ENCODE data around the gene IGFALS.

IGFALS gene

GRCh38 chr16:1776991-1777374 is 16.5 kb downstream of the IGFALS start:
- no peak for DNase-seq (ENCODE audit: low read depth)

GRCh38 chr16:1776672-1776955 is 16.9 kb downstream of the IGFALS start:
- DNase-seq (ENCODE audit: low read depth) = no peak

- DNase-seq (ENCODE audit: low read depth) = no peak
Observed at GRCh38 chr16:1775846-1776671, 17.4 kb downstream of the IGFALS start.

GRCh38 chr16:1775006-1775845 is 18.3 kb downstream of the IGFALS start:
- no peak for DNase-seq (ENCODE audit: low read depth)

- no peak for DNase-seq (ENCODE audit: low read depth)
Observed at GRCh38 chr16:1774448-1774780, 19.1 kb downstream of the IGFALS start.

GRCh38 chr16:1773703-1774447 is 19.6 kb downstream of the IGFALS start:
- no peak for DNase-seq (ENCODE audit: low read depth)

- DNase-seq (ENCODE audit: low read depth) = no peak
Observed at GRCh38 chr16:1772908-1773702, 20.4 kb downstream of the IGFALS start, which contains the start of gene MRPS34. Gene MRPS34, minus strand, starts transcription at chr16:1773134. Its CDS starts 15 bp downstream, at chr16:1773119.

- DNase-seq (ENCODE audit: low read depth) = no peak
Observed at GRCh38 chr16:1772362-1772907, 21.1 kb downstream of the IGFALS start, which contains the start of gene EME2. Gene EME2, plus strand, starts transcription at chr16:1772810. Its CDS starts 418 bp downstream, at chr16:1773228.

- DNase-seq (ENCODE audit: low read depth) = no peak
Observed at GRCh38 chr16:1771864-1772361, 21.6 kb downstream of the IGFALS start.

GRCh38 chr16:1771188-1771863 is 22.2 kb downstream of the IGFALS start, which contains the start of gene NME3:
Gene NME3, minus strand, starts transcription at chr16:1771543. Its CDS starts 9 bp downstream, at chr16:1771534.
- DNase-seq (ENCODE audit: low read depth) = no peak

- no peak for DNase-seq (ENCODE audit: low read depth)
Observed at GRCh38 chr16:1770328-1771187, 22.9 kb downstream of the IGFALS start.

GRCh38 chr16:1769402-1770300 is 23.9 kb downstream of the IGFALS start:
- DNase-seq (ENCODE audit: low read depth) = no peak

- no peak for DNase-seq (ENCODE audit: low read depth)
Observed at GRCh38 chr16:1768767-1769401, 24.6 kb downstream of the IGFALS start.

- DNase-seq (ENCODE audit: low read depth) = no peak
Observed at GRCh38 chr16:1768061-1768766, 25.3 kb downstream of the IGFALS start.

GRCh38 chr16:1767116-1767994 is 26.1 kb downstream of the IGFALS start:
- DNase-seq (ENCODE audit: low read depth) = no peak

GRCh38 chr16:1766701-1767100 is 26.8 kb downstream of the IGFALS start:
- DNase-seq (ENCODE audit: low read depth) = no peak

Measured in GM04503 (cell line).